Panc1 (cell line): Measurements from ENCODE around the gene KIAA1755.

ENCODE experiments used
- TF ChIP-seq, protein P1 (sequence below): fragments of 450-650 bp; IDR thresholded peaks from 2 replicates; pipeline ENCODE4 v1.5.1; 2017; ENCODE audit warnings: mild to moderate bottlenecking
- TF ChIP-seq, protein P2 (sequence below), 2 experiments: IDR thresholded peaks; 2 replicates each; pipeline ENCODE4 v1.6.1; 2011 to 2012; ENCODE audit warnings: low read depth in 2 of 2, control low read depth in 1 of 2, low read length in 1 of 2, mild to moderate bottlenecking in 1 of 2, moderate library complexity in 1 of 2; ENCODE audit not compliant: insufficient read depth in 1 of 2

DNA sequence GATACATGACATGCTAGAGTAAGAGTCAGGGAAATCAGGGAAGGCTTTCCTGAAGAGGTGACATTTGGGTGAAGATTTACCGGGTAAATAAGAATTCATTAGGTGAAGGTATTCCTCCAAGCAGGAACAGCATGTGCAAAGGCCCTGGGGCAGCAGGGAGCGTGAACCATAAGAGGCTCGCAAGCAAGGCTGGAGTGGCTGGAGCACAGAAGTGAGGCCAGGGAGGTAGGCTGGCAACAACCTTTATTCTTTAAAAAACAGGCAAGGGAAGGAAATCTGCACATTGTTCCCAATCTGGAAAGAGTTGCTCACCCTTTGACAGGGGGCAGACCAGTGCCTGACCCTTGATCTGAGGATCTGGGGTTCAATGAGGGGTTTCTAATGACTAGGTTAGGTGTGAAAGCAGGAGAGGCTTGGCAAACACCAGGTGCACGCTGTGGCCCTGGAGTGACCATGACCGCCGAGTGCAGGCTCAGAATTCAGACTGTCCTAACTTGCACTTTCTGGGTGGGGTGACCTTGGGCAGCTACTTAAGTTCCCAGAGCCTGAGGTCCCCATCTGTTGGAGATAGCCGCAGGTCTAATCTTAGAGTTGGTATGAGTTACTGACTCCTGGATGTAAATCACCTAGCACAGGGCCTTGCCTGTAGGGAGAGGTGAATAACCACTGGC, 1.9 kb downstream of the KIAA1755 start:
- TF ChIP-seq, protein P1, sequence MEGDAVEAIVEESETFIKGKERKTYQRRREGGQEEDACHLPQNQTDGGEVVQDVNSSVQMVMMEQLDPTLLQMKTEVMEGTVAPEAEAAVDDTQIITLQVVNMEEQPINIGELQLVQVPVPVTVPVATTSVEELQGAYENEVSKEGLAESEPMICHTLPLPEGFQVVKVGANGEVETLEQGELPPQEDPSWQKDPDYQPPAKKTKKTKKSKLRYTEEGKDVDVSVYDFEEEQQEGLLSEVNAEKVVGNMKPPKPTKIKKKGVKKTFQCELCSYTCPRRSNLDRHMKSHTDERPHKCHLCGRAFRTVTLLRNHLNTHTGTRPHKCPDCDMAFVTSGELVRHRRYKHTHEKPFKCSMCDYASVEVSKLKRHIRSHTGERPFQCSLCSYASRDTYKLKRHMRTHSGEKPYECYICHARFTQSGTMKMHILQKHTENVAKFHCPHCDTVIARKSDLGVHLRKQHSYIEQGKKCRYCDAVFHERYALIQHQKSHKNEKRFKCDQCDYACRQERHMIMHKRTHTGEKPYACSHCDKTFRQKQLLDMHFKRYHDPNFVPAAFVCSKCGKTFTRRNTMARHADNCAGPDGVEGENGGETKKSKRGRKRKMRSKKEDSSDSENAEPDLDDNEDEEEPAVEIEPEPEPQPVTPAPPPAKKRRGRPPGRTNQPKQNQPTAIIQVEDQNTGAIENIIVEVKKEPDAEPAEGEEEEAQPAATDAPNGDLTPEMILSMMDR, result no peak
- TF ChIP-seq, protein P2, sequence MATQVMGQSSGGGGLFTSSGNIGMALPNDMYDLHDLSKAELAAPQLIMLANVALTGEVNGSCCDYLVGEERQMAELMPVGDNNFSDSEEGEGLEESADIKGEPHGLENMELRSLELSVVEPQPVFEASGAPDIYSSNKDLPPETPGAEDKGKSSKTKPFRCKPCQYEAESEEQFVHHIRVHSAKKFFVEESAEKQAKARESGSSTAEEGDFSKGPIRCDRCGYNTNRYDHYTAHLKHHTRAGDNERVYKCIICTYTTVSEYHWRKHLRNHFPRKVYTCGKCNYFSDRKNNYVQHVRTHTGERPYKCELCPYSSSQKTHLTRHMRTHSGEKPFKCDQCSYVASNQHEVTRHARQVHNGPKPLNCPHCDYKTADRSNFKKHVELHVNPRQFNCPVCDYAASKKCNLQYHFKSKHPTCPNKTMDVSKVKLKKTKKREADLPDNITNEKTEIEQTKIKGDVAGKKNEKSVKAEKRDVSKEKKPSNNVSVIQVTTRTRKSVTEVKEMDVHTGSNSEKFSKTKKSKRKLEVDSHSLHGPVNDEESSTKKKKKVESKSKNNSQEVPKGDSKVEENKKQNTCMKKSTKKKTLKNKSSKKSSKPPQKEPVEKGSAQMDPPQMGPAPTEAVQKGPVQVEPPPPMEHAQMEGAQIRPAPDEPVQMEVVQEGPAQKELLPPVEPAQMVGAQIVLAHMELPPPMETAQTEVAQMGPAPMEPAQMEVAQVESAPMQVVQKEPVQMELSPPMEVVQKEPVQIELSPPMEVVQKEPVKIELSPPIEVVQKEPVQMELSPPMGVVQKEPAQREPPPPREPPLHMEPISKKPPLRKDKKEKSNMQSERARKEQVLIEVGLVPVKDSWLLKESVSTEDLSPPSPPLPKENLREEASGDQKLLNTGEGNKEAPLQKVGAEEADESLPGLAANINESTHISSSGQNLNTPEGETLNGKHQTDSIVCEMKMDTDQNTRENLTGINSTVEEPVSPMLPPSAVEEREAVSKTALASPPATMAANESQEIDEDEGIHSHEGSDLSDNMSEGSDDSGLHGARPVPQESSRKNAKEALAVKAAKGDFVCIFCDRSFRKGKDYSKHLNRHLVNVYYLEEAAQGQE (IDR thresholded peaks at IDR 0.05; ENCODE audit: insufficient read depth in 1 of 2, low read depth in 2 of 2, low read length in 1 of 2), result no peak
